GM10248 (cell line): ENCODE data around the gene MYO15A.

Experiments
- CTCF ChIA-PET: fragments of 300-600 bp; sonication (Branson Sonifier 250); formaldehyde crosslinking; extraction: SDS; loops from one replicate; lab custom pipeline; 2021; ENCODE audit warnings: antibody characterized with exemption; lab: Yijun Ruan, JAX
- POLR2A ChIA-PET: fragments of 350-650 bp; sonication (Branson Sonifier 250); formaldehyde crosslinking; extraction: SDS; loops from one replicate; lab custom pipeline; 2020; ENCODE audit warnings: antibody characterized with exemption; lab: Yijun Ruan, JAX
- DNase-seq: peaks from one replicate; pipeline ENCODE4 v3.0.0; 2012; ENCODE audit errors: extremely low spot score
- CTCF ChIP-seq: IDR thresholded peaks from 2 replicates; pipeline ENCODE4 v1.5.1; 2012; ENCODE audit warnings: mild to moderate bottlenecking, low read depth; ENCODE audit errors: extremely low read depth, missing control alignments, control extremely low read depth

The MYO15A gene

GRCh38 chr17:18157354-18157985 is 48.9 kb downstream of the MYO15A start:
- TF ChIP-seq CTCF, result no peak
- ChIA-PET POLR2A (no interaction called here), CTCF (interaction anchor here (0.6 to 1.4 kb wide), 5 partner anchors 9 to 29 kb away, joined by 3 to 7 read pairs (median 4); partner anchors contain the start of gene ALKBH5)
- DNase-seq, result peak; percentile 52

- CTCF ChIA-PET, result interaction anchor here (0.6 to 1.4 kb wide), 5 partner anchors 9 to 28 kb away, joined by 3 to 7 read pairs (median 4); partner anchors contain the start of gene ALKBH5
- no peak for TF ChIP-seq CTCF
- peak; percentile 92 for DNase-seq
- POLR2A ChIA-PET, result interaction anchor here (0.6 kb wide), 1 partner anchor 25 kb away, joined by 3 read pairs; the partner anchor contains the start of gene ALKBH5
These were observed 49.6 kb downstream of the MYO15A start for GRCh38 chr17:18158022-18158600.

GRCh38 chr17:18159551-18160120 is 51.1 kb downstream of the MYO15A start:
- TF ChIP-seq CTCF, result no peak
- CTCF ChIA-PET, result interaction anchor here (1.0 to 5.1 kb wide), 6 partner anchors 10 to 58 kb away, joined by 3 to 26 read pairs (median 6); partner anchors contain the start of gene ALKBH5
- no peak for DNase-seq
- POLR2A ChIA-PET, result interaction anchor here (0.6 kb wide), 1 partner anchor 24 kb away, joined by 3 read pairs; the partner anchor contains the start of gene ALKBH5

GRCh38 chr17:18160128-18160856 is 51.7 kb downstream of the MYO15A start:
- no peak for TF ChIP-seq CTCF
- DNase-seq, result no peak
- POLR2A ChIA-PET, result interaction anchor here (0.6 kb wide), 1 partner anchor 23 kb away, joined by 3 read pairs; the partner anchor contains the start of gene ALKBH5
- CTCF ChIA-PET, result interaction anchor here (1.0 to 5.1 kb wide), 7 partner anchors 10 to 57 kb away, joined by 3 to 26 read pairs (median 4); partner anchors contain the start of gene ALKBH5

GRCh38 chr17:18161207-18162145 is 52.9 kb downstream of the MYO15A start:
- no peak for TF ChIP-seq CTCF
- ChIA-PET CTCF (interaction anchor here (1.1 to 5.1 kb wide), 7 partner anchors 9 to 21 kb away, joined by 3 to 26 read pairs (median 5); partner anchors contain the start of gene ALKBH5), POLR2A (interaction anchor here (1.7 kb wide), 1 partner anchor 21 kb away, joined by 4 read pairs; no protein-coding TSS in a partner anchor)
- peak; percentile 89 for DNase-seq
